Bronchial epithelial cell (primary cell): ENCODE data around the gene C17orf50. TPM values are rescaled to one million over a fixed set of nuclear protein-coding genes. Genes with fewer than 3 reads are reported as not detected.

Experiments
- DNase-seq: peaks from one replicate; pipeline ENCODE4 v3.0.0-alpha.2; 2010; ENCODE audit warnings: low read depth
- FAIRE-seq: peaks from 2 replicates; lab custom pipeline; 2011; peaks lifted over from hg19 to GRCh38; lab: Jason Lieb, UNC
- H3K27me3 ChIP-seq: 2 replicates; pipeline ENCODE4 v1.5.1; 2011; ENCODE audit warnings: low read length; ENCODE audit not compliant: control insufficient read depth, insufficient read depth
- H3K36me3 ChIP-seq: 2 replicates; pipeline ENCODE4 v1.5.1; 2011; ENCODE audit warnings: low read length; ENCODE audit not compliant: control insufficient read depth, insufficient read depth
- H3K4me3 ChIP-seq: 2 replicates; pipeline ENCODE4 v1.5.1; 2011; ENCODE audit warnings: mild to moderate bottlenecking, low read depth, low read length, control low read depth
- total RNA-seq: library from RNA; depleted of rRNA; stranded (reverse); fragments of >200 nt; gene quantifications from 2 replicates; pipeline ENCODE4 v1.2.1, GENCODE V29; 2014
- TF ChIP-seq, protein P1 (sequence below): IDR thresholded peaks from 2 replicates; pipeline ENCODE4 v1.5.1; 2011; ENCODE audit warnings: mild to moderate bottlenecking, moderate library complexity, low read length, control low read depth, inconsistent platforms; ENCODE audit not compliant: insufficient read depth, severe bottlenecking

C17orf50 gene
- total RNA-seq, 1 donor from 2014 or later = not detected

DNA sequence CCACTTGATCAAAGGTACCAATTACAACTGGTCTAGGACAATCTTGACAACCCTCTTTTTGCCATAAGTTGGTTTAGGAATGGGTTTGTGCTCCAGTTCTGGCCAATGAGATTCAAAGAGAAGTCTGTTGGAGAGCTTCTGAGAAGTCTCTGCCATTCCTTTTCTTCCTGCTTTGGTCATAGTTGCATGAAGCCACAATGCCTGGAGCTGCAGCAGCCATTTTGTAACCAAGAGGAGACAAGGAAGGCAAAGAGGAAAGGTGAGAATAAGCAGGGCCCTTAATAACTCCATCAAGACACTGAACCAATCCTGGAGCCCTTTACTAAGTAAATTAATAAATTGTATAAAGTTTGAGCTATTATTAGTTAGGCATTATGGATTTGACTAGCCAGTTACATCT lies 3.4 kb upstream of the C17orf50 start:
- no peaks in the 10 kb centered on the region for H3K36me3 ChIP-seq
- H3K27me3 ChIP-seq = no peaks in the 10 kb centered on the region
- DNase-seq (no peak), FAIRE-seq (no peak)
- TF ChIP-seq, protein P1, sequence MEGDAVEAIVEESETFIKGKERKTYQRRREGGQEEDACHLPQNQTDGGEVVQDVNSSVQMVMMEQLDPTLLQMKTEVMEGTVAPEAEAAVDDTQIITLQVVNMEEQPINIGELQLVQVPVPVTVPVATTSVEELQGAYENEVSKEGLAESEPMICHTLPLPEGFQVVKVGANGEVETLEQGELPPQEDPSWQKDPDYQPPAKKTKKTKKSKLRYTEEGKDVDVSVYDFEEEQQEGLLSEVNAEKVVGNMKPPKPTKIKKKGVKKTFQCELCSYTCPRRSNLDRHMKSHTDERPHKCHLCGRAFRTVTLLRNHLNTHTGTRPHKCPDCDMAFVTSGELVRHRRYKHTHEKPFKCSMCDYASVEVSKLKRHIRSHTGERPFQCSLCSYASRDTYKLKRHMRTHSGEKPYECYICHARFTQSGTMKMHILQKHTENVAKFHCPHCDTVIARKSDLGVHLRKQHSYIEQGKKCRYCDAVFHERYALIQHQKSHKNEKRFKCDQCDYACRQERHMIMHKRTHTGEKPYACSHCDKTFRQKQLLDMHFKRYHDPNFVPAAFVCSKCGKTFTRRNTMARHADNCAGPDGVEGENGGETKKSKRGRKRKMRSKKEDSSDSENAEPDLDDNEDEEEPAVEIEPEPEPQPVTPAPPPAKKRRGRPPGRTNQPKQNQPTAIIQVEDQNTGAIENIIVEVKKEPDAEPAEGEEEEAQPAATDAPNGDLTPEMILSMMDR = no peak
- H3K4me3 ChIP-seq = no peak overlapping the region

DNA sequence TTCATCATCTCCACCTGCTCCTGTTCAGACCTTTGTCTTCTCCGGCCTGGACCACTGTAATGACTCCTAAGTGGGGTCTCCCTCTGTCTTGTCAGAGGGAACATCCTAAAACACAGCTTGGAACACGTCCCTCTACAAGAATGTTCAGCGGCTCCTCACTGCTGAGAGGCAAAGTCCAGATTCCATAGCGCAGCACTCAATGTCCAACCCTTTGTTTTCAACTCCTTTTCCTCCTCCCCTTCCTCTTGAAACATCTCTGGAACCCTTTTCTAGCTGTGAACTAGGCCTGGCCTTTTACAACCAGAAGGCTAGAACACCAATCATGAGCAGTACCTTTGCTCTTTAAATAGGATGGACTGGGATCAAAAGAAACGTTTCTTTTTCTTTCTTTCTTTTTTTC lies 914 bp downstream of the C17orf50 start:
- Histone ChIP-seq H3K27me3 (no peaks in the 10 kb centered on the region), H3K36me3 (no peaks in the 10 kb centered on the region), H3K4me3 (no peak overlapping the region)
- TF ChIP-seq, protein P1 = no peak
- DNase-seq (no peak), FAIRE-seq (no peak)

DNA sequence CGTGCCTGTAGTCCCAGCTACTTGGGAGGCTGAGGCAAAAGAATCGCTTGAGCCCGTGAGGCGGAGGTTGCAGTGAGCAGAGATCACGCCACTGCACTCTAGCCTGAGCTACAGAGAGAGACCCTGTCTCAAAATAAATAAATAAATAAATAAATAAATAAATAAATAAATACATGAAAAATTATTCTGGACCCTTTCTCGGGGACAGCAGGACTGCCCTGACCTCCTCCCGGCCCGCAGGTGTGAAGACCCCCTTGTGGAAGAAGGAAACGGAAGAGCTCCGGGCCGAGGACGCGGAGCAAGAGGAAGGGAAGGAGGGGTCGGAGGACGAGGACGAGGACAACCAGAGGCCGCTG lies 3.1 kb downstream of the C17orf50 start:
- TF ChIP-seq, protein P1 = no peak
- FAIRE-seq = no peak

DNA sequence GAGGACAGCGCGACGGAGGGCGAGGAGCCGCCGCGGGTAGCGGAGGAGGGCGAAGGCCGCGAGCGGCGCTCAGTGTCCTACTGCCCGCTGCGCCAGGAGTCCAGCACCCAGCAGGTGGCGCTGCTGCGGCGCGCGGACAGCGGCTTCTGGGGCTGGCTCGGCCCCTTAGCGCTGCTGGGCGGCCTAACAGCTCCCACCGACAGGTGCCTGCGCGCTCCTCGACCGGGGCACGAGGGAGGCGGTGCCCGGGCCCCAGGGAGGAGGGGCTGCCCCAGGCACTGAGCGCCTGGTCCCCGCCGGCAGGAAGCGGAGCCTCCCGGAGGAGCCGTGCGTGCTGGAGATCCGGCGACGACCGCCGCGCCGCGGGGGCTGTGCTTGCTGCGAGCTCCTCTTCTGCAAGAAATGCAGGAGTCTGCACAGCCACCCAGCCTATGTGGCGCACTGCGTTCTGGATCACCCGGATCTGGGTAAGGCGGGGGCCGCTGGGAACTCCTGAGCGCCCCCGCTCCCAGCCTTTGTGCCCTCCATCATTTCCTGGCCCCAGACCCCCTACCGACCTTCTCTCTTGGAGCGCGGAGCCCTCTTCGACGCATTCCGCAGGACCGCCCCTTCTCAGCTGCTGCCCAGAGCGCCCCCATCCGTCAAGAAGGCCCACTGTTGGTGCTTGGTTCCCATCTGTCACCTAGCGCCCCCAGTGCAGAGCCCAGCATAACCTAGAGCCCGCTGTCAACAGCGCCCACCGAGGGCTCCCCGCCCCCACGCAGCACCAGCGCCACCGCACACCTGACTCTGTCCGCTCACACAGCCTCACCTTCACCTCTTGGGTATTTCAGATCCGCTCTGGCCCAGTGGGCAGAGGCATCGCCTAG lies 3.7 kb downstream of the C17orf50 start:
- H3K27me3 ChIP-seq = no peaks in the 10 kb centered on the region
- H3K4me3 ChIP-seq = peak overlapping the region; percentile 36
- DNase-seq (peak; percentile 66), FAIRE-seq (no peak)
- TF ChIP-seq, protein P1 = peak; percentile 100
- no peaks in the 10 kb centered on the region for H3K36me3 ChIP-seq

More for the DNA sequence above, 3.1 kb downstream of the C17orf50 start:
- Histone ChIP-seq H3K36me3 (no peaks in the 10 kb centered on the region), H3K4me3 (peak overlapping the region; percentile 36), H3K27me3 (no peaks in the 10 kb centered on the region)
- DNase-seq = no peak

DNA sequence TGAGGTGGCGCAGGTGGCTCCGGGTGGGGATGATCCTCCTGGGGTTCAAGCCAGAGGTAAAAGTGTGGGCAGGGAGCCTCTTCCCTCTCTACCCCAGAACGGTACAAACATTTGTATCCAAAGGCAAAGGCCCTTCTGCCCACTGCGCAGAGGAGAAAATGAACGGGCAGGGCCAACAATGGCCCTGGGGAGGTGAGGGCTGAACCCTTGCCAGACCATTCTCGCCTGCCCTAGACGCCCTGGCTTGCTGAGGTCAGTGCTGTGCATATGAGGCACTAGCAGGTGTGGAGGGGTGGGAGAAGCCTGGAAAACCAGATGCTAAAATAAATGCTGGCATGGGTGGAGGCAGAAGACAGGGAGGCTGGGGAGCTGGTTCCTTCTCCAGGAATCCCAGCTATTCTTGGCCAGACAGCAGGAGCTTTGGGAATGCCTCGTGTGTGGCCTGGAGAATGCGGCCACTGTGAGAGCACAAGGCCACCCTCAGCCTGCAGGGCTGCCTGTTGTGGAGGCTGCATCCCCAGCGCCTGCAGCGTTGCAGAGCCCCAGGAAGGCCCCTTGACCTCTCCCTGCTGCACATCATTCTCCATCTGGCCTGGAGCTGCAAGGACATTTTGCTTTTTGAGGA lies 4.5 kb downstream of the C17orf50 start:
- DNase-seq (no peak), FAIRE-seq (no peak)
- Histone ChIP-seq H3K4me3 (no peak overlapping the region), H3K36me3 (no peaks in the 10 kb centered on the region), H3K27me3 (no peaks in the 10 kb centered on the region)
- TF ChIP-seq, protein P1 = no peak
